Germinal center (tissue), 1 donor: ENCODE measurements around the gene PHF2.

Experiments
- DNase-seq: peaks from one replicate; pipeline ENCODE4 v3.0.0; 2012; ENCODE audit warnings: mixed read lengths, low spot score

The PHF2 gene

GRCh38 chr9:93601063-93601462 lies 24.7 kb downstream of the PHF2 start:
- no peak for DNase-seq

GRCh38 chr9:93601666-93602065 lies 25.3 kb downstream of the PHF2 start:
- no peak for DNase-seq

DNA sequence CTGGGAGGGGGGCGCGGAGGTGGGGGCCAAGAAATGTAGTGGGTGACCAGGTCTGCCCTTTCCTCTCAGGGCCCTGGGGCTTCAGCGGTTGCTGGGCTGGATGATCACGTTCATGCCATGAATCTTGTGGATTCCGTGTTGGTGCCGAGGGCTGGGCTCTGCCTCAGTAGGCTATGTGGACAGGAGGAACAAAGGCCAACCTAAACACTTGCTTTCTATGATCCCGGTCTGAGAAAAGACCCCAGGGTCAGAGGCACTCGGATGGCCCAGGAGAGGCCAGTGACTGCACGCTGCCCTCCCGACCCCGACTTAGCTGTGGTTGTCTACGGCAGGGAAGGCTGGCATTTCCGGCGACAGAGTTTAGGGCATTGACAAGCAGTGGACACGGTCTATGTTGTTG lies 26.6 kb downstream of the PHF2 start:
- no peak for DNase-seq

DNA sequence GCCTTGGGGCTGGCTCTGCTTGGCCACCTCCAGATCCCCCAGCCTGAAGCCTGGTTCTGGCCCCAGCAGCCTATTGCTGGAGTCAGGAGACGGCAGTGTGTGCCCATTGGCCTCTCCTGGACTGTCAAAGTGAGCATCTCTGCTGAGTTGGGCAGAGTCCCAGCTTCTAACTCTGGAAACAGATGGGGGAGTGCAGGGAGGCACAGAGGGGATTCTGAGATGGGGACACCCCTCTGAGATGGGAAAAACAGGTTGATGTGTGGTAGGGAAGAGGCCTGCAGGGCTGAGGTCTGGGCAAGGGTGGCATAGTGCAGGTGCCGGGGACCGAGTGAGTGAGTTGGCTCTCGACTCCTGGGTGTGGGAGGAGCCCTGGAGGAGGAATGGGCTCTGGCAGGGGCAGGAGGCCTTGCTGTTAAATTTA lies 27.5 kb downstream of the PHF2 start:
- no peak for DNase-seq

DNA sequence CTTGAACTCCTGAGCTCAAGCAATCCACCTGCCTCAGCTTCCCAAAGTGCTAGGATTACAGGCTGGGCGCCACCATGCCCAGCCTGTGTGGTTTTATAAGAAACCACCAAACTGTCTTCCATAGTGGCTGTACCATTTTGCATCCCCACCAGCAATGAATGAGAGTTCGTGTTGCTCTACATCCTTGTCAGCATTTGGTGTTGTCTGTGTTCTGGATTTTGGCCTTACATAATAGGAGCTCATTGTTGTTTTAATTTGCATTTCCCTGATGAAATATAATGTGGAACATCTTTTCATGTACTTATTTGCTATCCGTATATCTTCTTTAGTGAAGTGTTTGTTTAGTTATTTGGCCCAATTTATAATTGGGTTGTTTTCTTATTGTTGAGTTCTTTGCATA lies 29.8 kb downstream of the PHF2 start:
- no peak for DNase-seq

DNA sequence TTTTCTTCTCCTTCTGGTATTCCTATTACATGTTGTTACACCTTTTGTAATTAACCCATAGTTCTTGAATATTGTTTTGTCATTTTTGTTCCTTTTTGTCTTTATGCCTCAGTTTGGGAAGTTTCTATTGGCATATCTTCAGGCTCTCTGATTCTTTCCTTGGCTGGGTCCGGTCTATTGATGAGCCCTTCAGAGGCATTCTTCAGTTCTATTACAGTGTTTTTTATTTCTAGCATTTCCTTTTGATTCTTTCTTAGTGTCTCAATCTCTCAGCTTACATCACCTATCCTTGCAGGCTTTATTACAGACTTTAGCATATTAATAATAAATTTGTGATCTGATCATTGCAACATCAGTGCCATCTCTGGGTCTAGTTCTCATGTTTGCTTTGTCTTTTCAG lies 33.8 kb downstream of the PHF2 start:
- DNase-seq: no peak

DNA sequence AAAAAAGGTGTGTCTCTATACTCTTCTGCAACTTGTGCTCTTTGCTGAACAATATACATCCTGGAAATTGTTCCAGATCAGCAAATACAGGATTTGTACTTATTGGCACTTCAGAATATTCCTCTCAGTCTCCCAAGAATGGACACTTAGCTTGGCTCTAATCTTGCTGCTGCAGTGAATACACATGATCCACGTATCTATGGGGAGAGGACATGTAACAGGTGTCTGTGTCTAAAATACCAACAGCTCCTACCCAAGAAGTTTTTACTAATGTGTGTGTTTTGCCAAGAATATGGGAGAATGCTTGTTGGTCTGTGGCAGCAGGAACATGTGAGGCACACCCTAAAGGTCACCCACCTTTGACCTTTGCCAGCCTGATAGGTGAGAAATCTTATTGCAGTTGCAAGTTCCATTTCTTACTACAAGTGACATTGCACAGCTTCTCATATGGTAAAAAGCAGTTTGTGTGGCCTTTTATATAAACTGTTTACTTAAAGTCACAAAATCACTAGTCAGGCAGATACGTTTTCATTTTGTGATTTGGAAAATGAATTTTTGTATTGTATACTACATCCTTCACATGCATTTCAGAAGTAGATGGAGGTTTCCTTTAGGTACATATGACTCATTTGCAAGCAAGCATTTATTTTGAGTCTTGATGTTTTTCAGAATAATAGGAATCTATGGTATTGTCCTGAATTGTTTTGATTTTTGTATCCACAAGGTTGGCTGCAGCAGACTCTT lies 35.8 kb downstream of the PHF2 start:
- DNase-seq: no peak

- no peak for DNase-seq
These were observed 36.4 kb downstream of the PHF2 start for GRCh38 chr9:93612796-93613154.

DNA sequence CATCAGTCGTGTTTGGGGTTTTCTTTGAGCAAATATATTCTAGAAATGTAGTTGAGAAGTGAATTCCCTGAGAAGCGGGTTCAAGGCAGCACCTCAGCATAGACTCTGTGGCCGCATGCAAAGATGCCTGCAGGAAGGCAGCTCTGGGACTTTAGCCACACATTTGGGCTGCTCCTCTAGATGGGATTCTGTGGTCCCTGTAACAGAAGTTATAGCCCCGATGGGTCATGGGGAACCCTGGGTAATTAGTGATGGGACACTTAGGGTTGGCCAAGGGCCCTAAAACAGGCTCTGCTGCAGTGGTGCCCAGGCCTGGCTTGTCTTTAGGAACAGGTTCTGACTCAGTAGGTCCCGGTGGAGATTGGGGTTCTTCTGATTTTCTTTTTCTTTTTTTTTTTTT lies 36.8 kb downstream of the PHF2 start:
- DNase-seq: no peak

DNA sequence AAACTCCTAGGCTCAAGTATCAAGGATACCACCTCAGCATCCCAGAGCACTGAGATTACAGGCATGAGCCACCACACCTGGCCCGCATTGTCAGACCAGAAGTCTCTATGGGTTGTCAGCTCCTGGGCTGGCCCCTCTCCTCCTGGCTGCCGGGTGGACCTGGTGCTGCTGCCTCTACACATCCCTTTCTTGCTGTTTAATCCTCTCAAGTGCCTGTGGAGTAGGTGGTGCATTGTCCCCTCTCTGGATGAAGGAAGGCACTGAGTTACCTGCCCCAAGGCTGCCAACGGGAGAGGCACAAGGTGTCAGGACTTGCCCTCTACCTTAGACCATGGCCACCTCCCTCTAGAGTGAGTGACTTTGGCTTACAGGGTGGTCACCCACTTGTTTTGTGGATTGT lies 37.4 kb downstream of the PHF2 start:
- no peak for DNase-seq

DNA sequence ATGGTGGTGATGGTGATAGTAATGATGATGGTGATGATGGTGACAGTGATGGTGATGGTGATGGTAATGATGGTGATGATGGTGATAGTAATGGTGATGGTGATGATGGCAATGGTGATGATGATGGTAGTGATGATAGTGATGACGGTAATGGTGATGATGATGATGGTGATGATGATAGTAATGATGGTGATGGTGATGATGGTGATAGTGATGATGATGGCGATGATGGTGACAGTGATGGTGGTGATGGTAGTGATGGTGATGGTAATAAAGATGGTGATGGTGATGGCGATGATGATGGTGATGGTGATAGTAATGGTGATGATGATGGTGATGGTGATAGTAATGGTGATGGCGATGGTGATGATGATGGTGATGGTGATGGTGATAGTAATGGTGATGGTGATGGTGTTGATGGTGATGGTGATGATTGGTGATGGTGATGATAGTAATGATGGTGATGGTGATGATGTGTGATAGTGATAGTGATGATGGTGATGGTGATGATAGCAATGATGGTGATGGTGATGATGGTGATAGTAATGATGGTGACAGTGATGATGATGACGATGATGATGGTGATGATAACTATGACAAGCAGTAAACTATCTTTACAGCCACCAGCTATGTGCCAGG lies 38.6 kb downstream of the PHF2 start:
- no peak for DNase-seq

GRCh38 chr9:93616044-93616443 lies 39.7 kb downstream of the PHF2 start:
- no peak for DNase-seq

GRCh38 chr9:93617273-93617672 lies 40.9 kb downstream of the PHF2 start:
- no peak for DNase-seq

GRCh38 chr9:93619272-93619775 lies 42.9 kb downstream of the PHF2 start:
- DNase-seq: no peak

DNA sequence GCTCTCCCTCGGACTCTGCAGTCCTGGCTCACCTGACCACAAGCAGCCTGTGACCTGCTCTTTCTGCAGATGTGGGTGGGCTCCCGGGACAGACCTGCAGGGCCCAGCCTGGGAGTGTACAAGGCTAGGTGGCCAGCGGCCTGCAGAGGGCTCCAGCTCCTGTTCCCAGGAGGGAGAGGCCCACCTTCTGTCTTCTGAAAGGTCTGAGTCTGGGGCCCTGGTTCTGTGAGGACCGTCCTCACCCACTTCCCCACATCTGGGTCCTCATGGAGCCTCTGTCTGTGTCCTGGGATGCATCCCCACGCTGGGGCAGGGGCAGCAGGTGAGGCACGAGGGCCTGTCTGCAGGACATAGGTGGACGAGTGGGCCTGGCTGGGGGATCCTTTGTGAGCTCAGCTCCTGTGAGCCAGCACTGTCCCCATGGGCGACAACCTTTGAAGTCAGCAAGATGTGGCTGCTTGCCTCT lies 43.7 kb downstream of the PHF2 start:
- DNase-seq: no peak

DNA sequence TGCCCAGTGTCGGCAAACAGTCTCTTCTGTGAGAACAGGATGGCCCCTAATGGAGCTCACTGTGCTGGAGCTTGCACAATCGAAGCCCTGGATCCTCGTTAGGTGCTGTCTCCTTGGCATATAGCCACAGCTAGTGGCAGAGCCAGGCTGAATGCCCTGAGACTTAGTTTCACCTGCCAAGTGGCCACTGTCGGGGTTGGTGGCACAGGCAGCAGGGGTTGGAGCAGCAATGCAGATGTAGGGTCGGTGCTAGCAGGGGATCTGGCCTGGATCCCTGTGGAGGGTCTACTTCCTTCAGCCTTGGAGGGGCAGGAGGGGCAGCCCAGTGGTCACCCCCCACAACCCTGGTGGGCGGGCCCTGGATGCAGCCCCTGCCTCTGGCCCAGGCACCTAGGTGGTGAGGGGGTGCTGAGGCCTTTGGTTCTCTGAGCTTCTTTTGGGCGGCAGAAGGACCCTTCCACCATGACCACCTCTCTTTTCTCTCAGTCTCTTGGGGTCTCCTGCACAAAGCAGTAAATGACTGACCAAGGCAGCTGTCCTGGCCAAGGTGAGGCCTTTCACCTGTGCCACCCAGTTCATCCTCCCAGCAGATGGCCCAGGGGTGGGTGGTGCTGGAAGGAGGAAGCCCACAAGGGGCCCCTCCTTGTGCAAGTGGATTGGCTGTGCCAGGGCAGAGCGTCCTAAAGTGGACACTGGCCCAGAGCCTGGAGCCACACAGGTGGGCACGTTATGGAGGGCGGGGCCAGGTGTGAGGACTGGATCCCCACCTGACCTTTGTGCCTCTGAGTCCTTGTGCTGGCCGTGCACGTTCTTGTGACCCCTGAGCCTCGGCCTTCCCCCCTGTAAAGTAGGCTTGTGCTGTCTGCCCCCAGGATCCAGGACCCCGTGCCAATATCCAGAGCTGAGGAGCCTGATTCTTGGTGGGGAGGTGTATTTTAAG lies 44.8 kb downstream of the PHF2 start:
- no peak for DNase-seq

DNA sequence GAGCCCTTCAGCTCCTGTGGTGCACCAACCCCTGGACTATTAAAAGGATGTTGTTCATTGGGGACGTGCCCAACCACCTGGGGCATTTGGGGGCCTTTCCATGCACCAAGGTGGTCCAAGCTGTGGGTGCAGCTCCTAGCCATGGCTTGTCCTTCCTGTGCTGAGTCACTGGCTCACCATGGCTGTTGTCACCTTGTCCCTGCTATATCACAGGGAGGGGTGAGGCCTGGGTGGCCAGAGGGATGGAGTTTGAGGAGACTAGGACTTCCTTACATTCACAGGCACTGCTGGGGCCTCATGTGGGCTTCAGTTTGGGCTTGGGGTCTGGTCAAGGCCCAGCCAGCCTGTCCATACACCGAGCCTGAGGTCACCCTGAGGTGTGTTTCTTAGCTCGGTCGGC lies 45.5 kb downstream of the PHF2 start:
- no peak for DNase-seq

- DNase-seq: no peak
These were observed 46.3 kb downstream of the PHF2 start for GRCh38 chr9:93622691-93623090.

DNA sequence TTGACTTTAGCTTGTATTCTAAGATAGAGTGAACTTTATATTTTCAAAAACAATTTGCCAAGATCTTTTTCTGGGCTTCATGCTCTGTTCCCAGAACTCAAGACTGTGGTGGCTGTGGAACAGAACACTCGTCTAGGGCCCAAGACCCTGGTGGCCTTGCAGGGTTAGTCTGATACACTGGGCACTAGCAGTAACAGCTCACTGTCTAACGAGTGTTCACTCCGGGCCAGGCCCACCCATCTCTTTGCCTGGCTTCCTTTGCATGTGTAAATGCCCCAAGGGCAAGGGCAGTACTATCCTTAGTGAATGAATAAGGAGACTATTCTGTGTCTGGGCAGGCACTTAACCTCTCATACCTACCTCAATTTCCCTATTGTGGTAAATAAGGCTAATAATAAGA lies 47.4 kb downstream of the PHF2 start:
- DNase-seq: no peak

GRCh38 chr9:93624431-93624834 lies 48.0 kb downstream of the PHF2 start:
- no peak for DNase-seq

DNA sequence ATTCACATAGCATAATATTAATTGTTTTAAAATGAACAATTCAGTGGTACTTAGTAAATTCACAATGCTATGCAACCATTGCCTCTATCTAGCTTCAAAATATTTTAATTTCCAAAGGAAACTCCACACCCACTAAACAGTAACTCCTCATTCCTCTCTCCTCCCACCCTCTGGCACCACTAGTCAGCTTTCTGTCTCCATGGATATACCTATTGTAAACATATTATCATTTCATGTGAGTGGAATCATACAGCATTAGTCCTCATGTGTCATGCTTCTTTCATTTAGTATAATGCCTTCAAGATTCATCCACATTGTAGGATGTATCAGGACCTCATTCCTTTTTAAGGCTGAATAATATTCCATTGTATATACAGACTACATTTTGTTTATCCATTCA lies 48.6 kb downstream of the PHF2 start:
- DNase-seq: no peak

GRCh38 chr9:93629920-93630319 lies 53.5 kb downstream of the PHF2 start:
- DNase-seq: no peak
